Loucy (cell line): ENCODE results near the gene RSAD2.
"Not testable (repeated sequence)": the region's sequence is repeated elsewhere in the genome, so short reads cannot be mapped to it uniquely, and the experiment has no call there.

Source experiments
- H2AFZ ChIP-seq: fragments of 200-600 bp; sonication (generic); 2 replicates; pipeline ENCODE4 v1.6.0; 2016; ENCODE audit warnings: antibody characterized with exemption, mild to moderate bottlenecking, low read length, moderate library complexity
- H3F3A ChIP-seq: fragments of 200-600 bp; 2 replicates; pipeline ENCODE4 v1.6.0; 2016; ENCODE audit warnings: antibody characterized with exemption, low read depth, mild to moderate bottlenecking
- H3K27me3 ChIP-seq: fragments of 200-600 bp; sonication (generic); 2 replicates; pipeline ENCODE4 v1.6.1; 2014; ENCODE audit warnings: low read length, mild to moderate bottlenecking; ENCODE audit not compliant: insufficient read depth, poor library complexity, severe bottlenecking
- H3K36me3 ChIP-seq: fragments of 200-600 bp; sonication (generic); 2 replicates; pipeline ENCODE4 v1.6.1; 2016; ENCODE audit warnings: low read length; ENCODE audit not compliant: insufficient read depth
- H3K4me1 ChIP-seq: fragments of 200-600 bp; sonication (generic); 2 replicates; pipeline ENCODE4 v1.5.1; 2014; ENCODE audit warnings: low read length, mild to moderate bottlenecking; ENCODE audit not compliant: insufficient read depth, poor library complexity, severe bottlenecking
- H3K4me2 ChIP-seq: fragments of 200-600 bp; sonication (generic); 2 replicates; pipeline ENCODE4 v1.6.0; 2014; ENCODE audit warnings: antibody characterized with exemption, low read length, low read depth, mild to moderate bottlenecking; ENCODE audit not compliant: poor library complexity, severe bottlenecking
- H3K4me3 ChIP-seq: fragments of 200-600 bp; sonication (generic); 2 replicates; pipeline ENCODE4 v1.5.1; 2014; ENCODE audit warnings: low read length, mild to moderate bottlenecking, mixed read lengths; ENCODE audit not compliant: poor library complexity, severe bottlenecking
- H3K79me2 ChIP-seq: fragments of 200-600 bp; sonication (generic); 2 replicates; pipeline ENCODE4 v1.6.1; 2014; ENCODE audit warnings: low read length; ENCODE audit not compliant: insufficient read depth
- H3K9ac ChIP-seq: fragments of 200-600 bp; sonication (generic); 2 replicates; pipeline ENCODE4 v1.6.0; 2014; ENCODE audit warnings: mild to moderate bottlenecking, low read depth, low read length, moderate library complexity; ENCODE audit not compliant: poor library complexity, severe bottlenecking
- H3K9me2 ChIP-seq: fragments of 200-600 bp; sonication (generic); replicated peaks from 2 replicates; pipeline ENCODE4 v1.6.1; 2016; ENCODE audit warnings: low read depth, low read length, mixed read lengths
- H3K9me3 ChIP-seq: fragments of 200-600 bp; sonication (generic); 2 replicates; pipeline ENCODE4 v1.6.1; 2014; ENCODE audit warnings: mild to moderate bottlenecking, antibody characterized with exemption, low read length, low read depth; ENCODE audit not compliant: insufficient read depth
- H4K20me1 ChIP-seq: fragments of 200-600 bp; sonication (generic); 2 replicates; pipeline ENCODE4 v1.6.0; 2014; ENCODE audit warnings: antibody characterized with exemption, low read length, mild to moderate bottlenecking; ENCODE audit not compliant: insufficient read depth, poor library complexity, severe bottlenecking
- CTCF ChIP-seq: fragments of 200-600 bp; sonication (generic); conservative IDR thresholded peaks from 2 replicates; pipeline ENCODE4 v1.5.1; 2014; ENCODE audit warnings: mild to moderate bottlenecking, antibody characterized with exemption, low read length
- EZH2phosphoT487 ChIP-seq: fragments of 200-600 bp; IDR thresholded peaks from 2 replicates; pipeline ENCODE4 v1.6.1; 2018; ENCODE audit warnings: antibody characterized with exemption, mild to moderate bottlenecking, moderate library complexity, borderline replicate concordance

RSAD2 gene

GRCh38 chr2:6855860-6856547 is 21.6 kb upstream of the RSAD2 start:
- Histone ChIP-seq H3K27me3 (no peaks in the 10 kb centered on the region), H3K9me2 (no peaks in the 10 kb centered on the region), H3K4me2 (peak overlapping the region; percentile 57), H2AFZ (no peak overlapping the region), H3K4me3 (peak overlapping the region; percentile 50), H3K9ac (peak overlapping the region; percentile 65), H3K9me3 (peaks cover 10% of the 10 kb centered on the region; the same call in 1 of the 2 replicates), H3F3A (peaks cover 7% of the 10 kb centered on the region; the same call in 1 of the 2 replicates), H3K79me2 (peaks cover 9% of the 10 kb centered on the region; the same call in 1 of the 2 replicates), H3K36me3 (peaks cover 26% of the 10 kb centered on the region; the same call in 1 of the 2 replicates), H3K4me1 (peaks cover 51% of the 10 kb centered on the region), H4K20me1 (no peaks in the 10 kb centered on the region)
- TF ChIP-seq CTCF (no peak), EZH2phosphoT487 (no peak)

- Histone ChIP-seq H3K4me3 (peak overlapping the region; percentile 50), H3K4me1 (peaks cover 49% of the 10 kb centered on the region), H3F3A (peaks cover 7% of the 10 kb centered on the region; the same call in 1 of the 2 replicates), H3K36me3 (peaks cover 23% of the 10 kb centered on the region; the same call in 1 of the 2 replicates), H3K9me3 (peaks cover 11% of the 10 kb centered on the region; the same call in 1 of the 2 replicates), H3K79me2 (peaks cover 9% of the 10 kb centered on the region; the same call in 1 of the 2 replicates), H2AFZ (no peak overlapping the region), H4K20me1 (no peaks in the 10 kb centered on the region), H3K27me3 (no peaks in the 10 kb centered on the region), H3K9ac (peak overlapping the region; percentile 65), H3K9me2 (no peaks in the 10 kb centered on the region), H3K4me2 (peak overlapping the region; percentile 57)
- TF ChIP-seq EZH2phosphoT487 (no peak), CTCF (no peak)
Observed at GRCh38 chr2:6856548-6856920, 21.0 kb upstream of the RSAD2 start.

GRCh38 chr2:6858466-6859027 is 19.0 kb upstream of the RSAD2 start:
- not testable (repeated sequence) for H4K20me1 ChIP-seq, H3K27me3 ChIP-seq, H3F3A ChIP-seq, H3K9me2 ChIP-seq, H3K4me2 ChIP-seq, H3K4me3 ChIP-seq, H3K9ac ChIP-seq, H2AFZ ChIP-seq
- peaks cover 23% of the 10 kb centered on the region; the same call in 1 of the 2 replicates for H3K36me3 ChIP-seq
- H3K9me3 ChIP-seq = peaks cover 11% of the 10 kb centered on the region; the same call in 1 of the 2 replicates
- H3K4me1 ChIP-seq = peaks cover 59% of the 10 kb centered on the region
- H3K79me2 ChIP-seq = peaks cover 25% of the 10 kb centered on the region
